Measurements from ENCODE around the gene EGFL6. TPM values are rescaled to one million over a fixed set of nuclear protein-coding genes. Genes with fewer than 3 reads are reported as not detected.

EGFL6 gene, protein sequence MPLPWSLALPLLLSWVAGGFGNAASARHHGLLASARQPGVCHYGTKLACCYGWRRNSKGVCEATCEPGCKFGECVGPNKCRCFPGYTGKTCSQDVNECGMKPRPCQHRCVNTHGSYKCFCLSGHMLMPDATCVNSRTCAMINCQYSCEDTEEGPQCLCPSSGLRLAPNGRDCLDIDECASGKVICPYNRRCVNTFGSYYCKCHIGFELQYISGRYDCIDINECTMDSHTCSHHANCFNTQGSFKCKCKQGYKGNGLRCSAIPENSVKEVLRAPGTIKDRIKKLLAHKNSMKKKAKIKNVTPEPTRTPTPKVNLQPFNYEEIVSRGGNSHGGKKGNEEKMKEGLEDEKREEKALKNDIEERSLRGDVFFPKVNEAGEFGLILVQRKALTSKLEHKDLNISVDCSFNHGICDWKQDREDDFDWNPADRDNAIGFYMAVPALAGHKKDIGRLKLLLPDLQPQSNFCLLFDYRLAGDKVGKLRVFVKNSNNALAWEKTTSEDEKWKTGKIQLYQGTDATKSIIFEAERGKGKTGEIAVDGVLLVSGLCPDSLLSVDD
- total RNA-seq (2014; rRNA removed): not detected in 2 replicates
- not detected for polyA plus RNA-seq (2012)

DNA sequence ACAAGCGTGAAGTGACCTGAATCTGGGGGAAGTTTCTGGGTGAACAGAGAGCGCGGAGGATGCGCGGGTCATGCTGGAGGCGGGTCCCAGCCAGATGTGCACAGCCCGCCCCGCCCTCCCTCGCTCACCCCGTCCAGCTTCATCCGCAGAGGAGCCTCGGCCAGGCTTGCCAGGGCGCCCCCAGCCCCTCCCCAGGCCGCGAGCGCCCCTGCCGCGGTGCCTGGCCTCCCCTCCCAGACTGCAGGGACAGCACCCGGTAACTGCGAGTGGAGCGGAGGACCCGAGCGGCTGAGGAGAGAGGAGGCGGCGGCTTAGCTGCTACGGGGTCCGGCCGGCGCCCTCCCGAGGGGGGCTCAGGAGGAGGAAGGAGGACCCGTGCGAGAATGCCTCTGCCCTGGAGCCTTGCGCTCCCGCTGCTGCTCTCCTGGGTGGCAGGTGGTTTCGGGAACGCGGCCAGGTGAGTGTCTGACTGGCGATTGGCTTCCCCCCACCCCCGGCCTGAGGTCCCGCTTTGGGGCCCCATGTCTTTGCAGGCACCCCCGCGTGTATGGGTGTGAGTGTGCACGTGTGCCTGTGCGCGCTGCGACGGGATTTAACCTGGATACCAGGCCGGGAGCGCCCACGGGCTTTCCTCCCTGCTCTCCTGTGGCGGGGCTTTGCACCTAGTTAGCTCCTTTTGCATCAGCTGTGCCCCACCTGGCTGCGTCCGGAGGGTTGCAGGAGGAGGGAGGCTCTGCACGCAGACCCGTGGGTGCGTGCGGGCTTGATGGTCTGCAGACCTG lies at the start of gene EGFL6:
TSS of gene EGFL6 (plus strand) at position 123 of the 782 bp plus-strand sequence. CDS start at position 384, 261 bp downstream.
- DNase-seq (ENCODE audit: low read depth): no peak

DNA sequence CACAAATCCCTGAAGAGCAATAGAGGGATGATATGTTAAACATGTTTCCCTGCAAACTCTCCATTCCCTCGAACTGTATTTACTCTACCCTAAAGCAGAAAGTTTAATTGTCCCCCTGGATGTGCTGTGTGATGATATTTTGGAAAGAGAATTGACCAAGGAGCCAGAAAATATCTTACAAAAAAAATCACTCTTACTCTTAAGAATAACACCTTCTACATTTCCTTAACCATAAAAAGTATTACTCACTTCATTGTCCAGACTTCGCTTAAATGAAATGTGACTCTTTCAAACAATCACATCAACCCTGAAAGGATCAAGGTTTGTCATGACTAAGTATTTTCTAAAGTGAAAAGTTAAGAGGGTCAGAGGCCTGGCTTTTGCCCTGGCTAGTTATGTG lies 49.0 kb upstream of the EGFL6 start:
- no peak for DNase-seq (ENCODE audit: low read depth)

DNA sequence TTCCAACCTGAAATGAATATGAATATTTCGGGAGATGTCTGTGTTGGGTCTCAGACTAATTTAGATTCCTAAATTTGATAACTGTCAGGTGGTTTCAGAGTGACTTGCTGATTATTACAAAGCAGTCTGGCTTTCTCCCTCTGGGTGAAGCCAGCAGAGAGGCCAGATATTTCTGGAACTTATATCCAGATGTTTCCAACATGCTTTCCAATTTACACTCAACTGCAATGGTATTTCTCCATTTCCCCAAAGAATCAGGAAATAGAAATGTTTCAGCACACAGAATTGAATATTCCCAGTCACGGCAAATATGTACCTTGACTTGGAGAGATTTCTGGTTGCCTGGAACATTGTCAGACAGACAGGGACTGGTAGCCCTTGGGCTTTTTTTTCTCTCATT lies 48.5 kb upstream of the EGFL6 start:
- DNase-seq (ENCODE audit: low read depth): no peak

DNA sequence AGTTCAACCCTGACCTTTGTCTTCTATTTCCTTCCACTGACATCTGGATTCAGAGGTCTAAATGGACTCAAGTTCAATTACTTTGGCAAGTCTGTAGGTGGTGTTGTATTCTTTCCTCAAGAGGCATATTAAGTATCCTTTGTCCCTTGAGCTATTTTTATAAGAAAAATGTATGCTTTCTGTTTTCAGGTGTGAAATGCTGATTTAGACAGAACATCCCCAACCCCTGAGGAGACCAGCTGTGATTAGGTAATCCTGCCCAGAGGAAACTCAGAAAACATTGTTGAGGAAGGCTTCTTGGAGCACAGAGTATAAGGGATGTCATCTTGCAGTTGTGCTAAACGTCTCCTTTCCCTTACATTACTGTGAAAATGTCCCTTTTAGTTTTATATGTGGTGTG lies 46.6 kb upstream of the EGFL6 start:
- no peak for DNase-seq (ENCODE audit: low read depth)

DNA sequence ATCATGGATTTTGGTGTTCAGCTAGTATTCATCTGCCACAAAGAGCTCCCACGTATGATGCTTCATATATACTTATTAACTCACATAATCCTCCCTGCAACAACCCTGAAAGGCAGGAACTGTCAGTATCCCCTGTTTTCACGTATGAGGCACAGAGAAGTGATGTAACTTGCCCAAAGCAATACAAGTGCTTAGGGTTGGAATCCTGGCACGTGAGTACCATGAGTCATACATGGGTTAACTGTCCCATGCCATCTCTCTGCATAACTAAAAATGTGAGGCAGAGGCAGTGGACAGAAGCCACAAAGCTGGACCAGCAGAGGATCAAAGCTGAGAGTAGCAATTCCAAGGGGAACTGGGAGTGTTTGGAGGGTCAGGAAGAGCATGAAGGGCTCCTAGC lies 35.7 kb upstream of the EGFL6 start:
- peak; percentile 70 for DNase-seq (ENCODE audit: low read depth)

DNA sequence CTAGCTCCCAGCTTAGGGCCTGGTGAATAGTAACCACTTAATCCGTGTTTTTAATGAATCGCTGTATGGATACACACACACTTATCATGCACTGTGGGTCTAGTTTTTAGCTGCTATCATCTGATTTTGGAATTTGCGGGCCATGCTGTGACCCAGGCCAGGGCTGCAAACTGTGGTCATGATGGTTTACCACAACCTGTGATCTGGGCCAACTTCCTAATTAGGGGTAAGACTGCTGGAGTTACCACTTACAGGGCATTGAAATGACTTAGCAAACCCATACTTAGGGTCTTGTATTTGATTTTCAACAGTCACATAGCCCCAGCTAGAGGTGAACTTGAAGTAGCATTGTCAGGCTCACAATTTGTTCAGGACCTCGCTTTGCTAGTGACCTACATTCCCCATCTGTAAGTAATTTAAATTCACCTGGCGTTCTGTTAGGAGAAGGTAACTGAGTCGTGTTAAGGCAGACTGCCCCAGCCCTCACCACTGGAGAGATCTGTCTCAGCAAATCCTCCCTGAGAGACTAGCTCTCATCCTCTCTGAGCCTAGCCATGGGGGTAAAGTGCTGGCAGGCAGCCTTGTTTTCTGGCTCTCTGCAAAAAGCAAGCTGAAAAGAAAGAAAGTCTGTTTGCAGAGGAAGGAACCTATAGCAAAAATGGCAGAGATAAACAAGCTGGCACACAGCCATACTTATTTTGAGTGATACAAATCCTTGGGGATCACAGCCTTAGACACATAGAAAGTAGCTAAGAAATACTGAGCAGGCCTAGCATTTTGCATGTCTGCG lies 33.8 kb upstream of the EGFL6 start:
- DNase-seq (ENCODE audit: low read depth): no peak

DNA sequence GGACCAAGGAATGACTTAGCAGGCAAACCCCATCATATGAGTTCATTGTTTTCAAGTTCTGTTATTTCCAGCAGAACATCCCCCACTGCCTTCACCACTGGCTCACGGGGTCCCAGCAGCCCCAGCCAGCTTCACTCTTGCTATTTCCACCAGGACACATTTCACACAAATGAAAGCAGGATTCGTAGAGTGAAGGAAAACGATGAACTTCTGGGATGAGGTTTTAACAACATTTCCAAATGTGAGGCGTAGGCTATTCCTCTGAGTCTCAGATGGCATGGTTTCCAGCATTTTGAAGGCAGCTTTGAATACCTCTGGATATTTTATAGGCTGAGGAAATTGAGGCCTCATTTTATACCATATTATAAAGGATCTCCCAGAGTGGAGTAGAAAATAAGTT lies 32.9 kb upstream of the EGFL6 start:
- DNase-seq (ENCODE audit: low read depth): no peak

DNA sequence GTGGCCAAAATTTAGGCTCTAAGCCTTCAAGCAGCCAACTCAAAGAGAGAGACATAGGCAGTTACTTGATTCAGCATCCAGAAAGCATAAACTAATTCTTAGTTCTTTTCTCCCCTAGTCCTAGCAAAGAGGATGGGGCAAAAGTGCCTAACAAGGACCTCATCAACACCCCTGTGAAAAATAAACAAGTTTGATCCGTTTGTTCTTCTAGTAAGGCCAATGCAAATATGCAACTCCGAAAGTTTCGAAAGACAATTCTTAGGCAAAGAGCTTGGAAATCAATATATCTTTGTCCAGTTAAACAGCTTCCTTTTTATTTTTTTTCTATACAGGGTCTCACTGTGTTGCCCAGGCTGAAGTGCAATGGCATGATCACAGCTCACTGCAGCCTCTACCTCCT lies 31.0 kb upstream of the EGFL6 start:
- no peak for DNase-seq (ENCODE audit: low read depth)

DNA sequence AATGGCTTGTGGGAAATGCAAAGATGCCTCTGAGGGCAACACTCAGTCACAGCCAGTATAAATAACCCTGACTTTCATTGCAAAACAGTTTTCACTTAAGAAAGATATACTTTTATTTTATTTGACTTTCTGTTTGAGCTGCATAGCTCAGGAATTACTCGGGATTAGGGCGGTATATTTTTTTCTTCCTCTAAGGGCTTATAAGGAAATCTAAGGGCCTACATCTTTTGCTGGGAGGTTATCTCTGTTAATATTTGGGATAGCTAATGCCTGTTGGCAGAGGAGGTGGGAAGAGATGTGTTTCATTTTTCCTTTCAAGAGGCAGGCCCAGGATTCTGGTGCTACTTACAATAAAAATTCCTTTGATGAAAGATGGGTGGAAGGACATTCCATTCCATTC lies 28.8 kb upstream of the EGFL6 start:
- no peak for DNase-seq (ENCODE audit: low read depth)

DNA sequence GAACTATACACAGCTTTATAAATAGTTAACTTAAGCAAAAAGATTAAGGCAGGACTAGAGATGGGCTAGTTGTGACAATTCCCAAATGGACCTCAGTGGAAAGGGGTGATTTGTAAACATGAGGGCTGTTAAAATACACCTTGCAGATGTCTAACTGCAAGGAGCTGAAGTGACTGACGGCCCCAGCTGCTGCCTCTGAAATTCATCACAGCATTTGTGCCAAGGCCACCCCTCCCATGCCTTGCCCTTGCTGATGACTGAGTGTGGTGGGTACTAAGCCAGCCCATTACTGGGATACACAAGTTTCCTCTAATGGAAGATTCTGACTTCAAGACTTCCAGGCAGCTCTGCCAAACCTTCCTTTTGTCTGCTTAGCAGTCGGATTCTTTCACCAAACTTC lies 23.7 kb upstream of the EGFL6 start:
- DNase-seq (ENCODE audit: low read depth): peak; percentile 62

DNA sequence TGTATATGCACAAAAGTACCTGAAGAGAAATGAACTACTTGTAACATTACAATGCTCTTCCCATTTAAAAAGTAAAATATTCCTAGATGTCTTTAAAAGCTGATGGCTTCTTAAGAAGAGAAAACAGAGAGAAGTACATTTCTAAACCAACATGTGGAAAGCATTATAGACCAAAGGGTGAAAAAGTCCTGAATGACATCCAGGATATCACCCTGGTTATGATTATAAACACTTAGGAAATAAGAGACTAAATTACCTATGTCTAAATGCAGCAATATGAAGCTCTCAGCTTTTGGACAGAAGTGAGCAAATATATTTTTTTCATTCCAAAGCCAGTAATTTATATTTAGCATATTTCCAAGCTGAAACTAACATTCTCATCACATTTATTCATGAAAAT lies 21.7 kb upstream of the EGFL6 start:
- no peak for DNase-seq (ENCODE audit: low read depth)

DNA sequence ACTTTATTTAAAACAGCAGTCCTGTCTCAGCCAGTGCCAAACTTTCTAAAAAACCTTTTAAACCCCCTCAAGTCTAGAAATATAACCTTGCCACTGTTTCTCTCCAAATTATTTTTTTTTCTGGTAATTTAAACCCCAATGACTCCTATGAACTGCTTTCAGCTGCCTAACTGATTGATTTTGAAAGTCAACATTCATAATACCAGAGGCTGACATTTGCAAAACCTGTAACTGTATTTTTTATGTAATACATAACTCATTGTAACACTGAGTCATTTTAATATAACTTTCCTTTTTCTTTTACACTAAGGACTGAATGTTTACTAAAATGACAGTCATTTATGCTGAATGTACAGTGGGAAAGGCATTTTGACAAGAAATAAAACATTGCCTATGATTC lies 19.1 kb upstream of the EGFL6 start:
- no peak for DNase-seq (ENCODE audit: low read depth)

DNA sequence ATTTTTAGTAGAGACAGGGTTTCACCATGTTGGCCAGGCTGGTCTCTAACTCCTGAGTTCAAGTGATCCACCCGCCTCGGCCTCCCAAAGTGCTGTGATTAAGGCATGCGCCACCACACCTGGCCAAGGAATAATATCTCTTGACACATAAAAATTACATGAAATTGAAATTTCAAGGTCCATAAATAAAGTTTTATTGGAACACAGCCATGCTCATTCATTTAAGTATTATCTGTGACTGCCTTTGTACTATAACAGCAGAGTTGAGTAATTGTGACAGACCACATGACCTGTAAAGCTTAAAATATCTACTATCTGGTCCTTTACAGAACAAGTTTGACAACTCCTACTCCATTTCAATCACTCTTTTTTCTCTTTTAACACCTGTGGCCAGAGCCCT lies 17.8 kb upstream of the EGFL6 start:
- DNase-seq (ENCODE audit: low read depth): no peak

DNA sequence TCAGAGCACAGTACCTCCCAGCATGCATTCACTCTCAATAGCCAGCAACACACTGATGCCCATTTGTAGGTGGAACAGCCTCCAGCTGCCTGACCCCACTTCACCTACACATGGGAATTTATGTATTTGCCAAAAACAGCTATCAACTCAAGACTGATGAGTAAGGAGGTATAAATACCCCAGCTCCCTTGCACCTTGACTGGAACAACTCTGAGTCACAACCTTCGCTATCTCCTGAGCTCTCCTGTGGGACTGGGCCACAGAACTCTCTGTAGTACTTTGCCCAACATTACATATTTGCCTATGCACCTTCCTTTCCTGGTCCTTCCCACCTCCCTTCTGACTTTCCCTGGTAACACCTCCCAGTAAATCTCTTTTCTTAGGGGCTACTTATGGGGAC lies 16.5 kb upstream of the EGFL6 start:
- no peak for DNase-seq (ENCODE audit: low read depth)

DNA sequence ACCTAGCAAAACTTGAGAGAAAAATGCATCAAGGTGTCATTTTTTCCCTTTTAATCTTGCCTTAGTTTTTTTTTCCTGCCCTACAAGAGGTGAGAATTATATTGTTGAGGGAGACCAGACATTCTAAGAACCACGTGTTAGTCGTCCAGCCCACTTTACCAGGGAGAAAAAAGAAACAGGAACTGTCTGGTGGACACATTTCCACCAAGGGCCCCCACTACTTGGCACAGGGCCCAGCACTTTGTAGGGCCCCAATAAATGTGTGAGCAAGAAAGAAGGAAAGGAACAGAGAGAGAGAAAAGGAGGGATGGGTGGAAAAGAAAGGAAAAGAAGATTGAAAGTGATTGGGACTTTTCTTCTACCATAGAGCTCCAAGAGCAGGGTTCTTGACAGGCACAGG lies 3.9 kb upstream of the EGFL6 start:
- no peak for DNase-seq (ENCODE audit: low read depth)

DNA sequence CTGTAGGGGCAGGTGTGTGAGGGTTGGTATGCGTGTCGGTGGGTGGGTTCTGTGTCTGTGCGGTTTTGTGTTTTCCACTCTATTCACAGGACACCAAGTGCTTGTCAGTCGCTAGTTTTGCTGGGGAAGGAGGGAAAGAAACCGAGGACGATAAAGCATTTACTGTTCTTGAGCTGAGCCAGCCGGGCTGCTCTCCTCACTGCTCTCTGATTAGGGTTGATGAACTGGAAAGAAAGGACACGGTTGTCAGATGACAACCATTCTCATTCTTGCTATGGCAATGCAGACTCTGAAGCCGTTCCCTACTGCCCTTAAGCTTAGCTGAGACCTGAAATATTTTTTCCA lies 832 bp downstream of the EGFL6 start:
- DNase-seq (ENCODE audit: low read depth): no peak

DNA sequence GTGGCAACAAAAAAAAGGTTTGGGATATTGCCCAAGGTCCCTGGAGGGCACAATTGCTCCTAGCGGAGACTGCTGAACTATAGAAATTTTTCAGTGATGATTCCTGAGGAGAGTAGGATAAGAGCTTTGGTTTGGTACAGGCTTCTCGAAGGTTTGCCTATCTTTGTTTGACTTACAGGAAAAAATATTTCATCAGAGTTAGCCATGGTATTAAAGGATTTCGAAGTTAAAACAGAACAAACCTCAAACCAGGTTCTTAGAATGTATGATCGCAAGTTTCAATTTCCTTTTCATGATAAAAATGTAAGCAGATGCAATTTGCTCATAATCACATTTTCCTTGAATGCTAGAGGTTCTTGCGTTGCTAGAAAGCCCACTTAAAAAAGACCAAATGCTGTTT lies 1.7 kb downstream of the EGFL6 start:
- no peak for DNase-seq (ENCODE audit: low read depth)

DNA sequence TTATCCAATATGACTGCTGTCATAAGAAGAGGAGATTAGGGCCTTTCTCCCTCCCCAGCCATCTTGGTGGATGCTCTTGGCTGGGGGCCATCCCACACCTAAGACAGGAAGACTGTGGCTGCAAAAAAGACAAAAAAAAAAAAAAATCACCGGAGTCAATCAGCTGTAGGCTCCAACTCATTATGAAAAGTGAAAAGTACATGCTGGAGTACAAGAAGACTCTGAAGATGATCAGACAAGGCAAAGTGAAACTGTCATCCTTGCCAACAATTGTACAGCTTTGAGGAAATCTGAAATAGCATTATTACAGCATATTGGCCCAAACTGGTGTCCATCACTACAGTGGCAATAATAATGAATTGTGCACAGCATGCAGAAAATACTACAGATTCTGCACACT lies 5.2 kb downstream of the EGFL6 start:
- no peak for DNase-seq (ENCODE audit: low read depth)

DNA sequence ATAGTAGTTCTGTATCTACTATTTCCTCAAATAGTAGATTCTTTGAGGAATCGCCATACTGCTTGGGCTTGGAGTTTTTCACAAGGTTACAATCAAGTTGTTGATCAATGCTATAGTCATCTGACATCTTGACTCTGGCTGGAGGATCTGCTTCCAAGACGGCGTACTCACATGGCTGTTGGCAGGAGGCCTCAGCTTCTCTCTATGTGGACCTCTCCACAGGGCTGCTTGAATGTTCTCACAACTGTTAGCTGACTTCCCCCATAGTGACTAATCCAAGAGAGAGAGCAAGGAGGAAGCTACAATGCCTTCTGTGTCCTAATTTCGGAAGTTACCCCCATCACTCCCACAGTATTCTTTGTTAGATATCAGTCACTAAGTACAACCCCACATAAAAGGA lies 10.3 kb downstream of the EGFL6 start:
- DNase-seq (ENCODE audit: low read depth): no peak

DNA sequence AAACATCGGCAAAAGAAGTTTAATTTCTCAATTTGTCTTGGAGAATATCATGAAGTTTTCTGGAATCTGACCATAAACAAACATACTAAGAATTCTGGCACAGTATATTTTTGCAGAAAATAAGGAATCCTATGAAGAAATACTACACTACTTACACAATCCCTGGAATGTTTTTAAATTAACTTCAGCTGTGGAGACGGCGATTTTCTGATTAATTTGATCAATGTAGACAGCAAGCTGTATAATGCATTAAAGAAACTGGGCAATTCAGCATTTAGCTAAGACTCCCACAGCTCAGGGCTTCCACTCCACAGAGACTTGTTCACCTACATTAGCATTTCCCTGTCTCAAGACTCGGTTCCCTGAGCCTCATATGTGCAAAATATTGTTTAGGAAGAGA lies 12.2 kb downstream of the EGFL6 start:
- DNase-seq (ENCODE audit: low read depth): no peak

DNA sequence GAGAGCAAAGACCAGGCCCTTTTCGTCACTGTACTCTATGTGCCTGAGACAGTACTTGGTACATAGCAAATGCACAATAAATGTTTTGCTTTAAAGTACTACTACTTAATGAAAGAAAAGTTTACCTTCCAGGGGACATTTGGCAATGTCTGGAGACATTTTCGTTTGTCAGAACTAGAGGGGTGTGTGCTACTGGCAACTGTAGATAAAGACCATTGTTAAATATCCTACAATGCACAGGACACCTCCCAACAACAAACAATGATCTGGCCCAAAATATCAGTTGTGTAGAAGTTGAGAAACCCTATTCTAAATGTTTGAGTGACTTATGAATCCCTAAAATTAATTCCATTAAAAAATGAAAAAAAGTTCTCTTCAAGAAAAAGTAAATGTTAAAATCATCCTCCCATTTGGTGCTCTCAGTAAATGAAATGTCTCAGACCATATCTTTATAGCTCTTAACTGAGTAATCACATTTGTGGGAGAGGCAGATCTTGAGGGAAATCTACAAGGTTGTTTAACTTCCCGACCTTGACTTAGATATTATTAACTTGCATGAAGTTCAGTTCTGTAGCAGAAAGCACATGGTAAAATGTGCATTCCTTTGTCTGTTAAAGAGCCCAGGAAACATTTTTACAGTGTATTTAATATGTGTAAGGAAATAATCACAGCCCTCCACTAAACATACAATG lies 18.5 kb downstream of the EGFL6 start:
- DNase-seq (ENCODE audit: low read depth): no peak

All from LHCN-M2 (cell line).